NCI-H526 (cell line): ENCODE results near the gene SLFN14.
"Not testable (repeated sequence)": the region's sequence is repeated elsewhere in the genome, so short reads cannot be mapped to it uniquely, and the experiment has no call there.

Experiments
- DNase-seq, 2 experiments: peaks; one replicate each; lab custom pipeline; 2025; lab: John Stamatoyannopoulos, UW

Gene SLFN14

DNA sequence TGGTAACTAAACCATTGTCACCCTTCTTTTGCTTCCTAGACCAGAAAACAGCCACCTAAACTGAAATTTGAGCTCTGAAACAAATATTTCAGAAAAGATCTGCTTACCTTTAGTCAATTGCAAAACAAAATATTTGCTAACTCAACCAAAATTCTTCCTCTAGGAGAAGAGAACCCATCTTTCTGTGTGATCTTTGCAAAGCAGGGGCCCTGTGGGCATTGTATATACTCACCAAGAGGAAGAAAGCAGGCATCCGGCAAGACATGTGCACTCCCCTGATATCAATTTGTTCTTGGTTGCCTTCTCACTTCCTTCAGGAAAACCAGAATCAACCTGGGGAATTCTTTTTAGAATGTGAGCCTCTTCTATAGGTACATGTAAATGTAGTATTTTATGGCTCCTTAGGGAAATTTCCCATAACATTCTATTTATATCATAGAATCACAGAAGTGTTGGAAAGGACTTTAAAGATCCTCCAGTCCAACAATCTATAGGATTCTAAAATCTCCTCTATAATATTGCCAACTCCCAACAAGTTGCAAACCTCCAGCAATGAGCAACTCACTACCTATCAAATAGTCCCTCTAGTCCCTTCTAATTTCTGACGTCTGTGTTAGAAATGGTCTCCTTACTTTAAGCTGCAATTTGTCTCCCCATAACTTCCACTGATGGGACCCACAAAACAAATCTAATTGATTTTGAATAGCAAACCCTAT, 966 bp downstream of the SLFN14 start:
- DNase-seq: no peak

GRCh38 chr17:35557353-35557752, 3.3 kb downstream of the SLFN14 start:
- DNase-seq: no peak

DNA sequence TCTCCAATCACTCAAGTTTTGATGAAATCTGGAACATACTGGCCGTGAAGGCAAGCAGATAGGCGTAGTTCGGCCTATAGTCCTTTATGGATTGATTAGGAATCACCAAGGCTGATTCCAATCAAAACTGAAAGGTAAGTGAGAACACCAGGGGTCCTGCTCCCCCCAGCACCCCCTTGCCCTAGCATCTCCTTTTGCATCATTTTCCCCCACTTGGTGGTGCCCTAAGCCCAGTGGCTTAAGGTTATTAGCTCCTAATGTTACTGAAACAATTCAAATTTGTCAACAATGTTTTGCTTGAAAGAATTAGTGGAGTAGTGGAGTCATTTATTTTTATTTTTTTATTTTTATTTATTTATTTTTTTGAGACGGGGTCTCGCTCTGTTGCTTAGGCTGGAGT, 4.9 kb downstream of the SLFN14 start:
- peak in 1 of 2 experiments; percentile 6 for DNase-seq

GRCh38 chr17:35554668-35555067, 6.0 kb downstream of the SLFN14 start:
- no peak for DNase-seq

GRCh38 chr17:35553310-35553709, 7.3 kb downstream of the SLFN14 start:
- no peak for DNase-seq

GRCh38 chr17:35548978-35549377, 11.6 kb downstream of the SLFN14 start:
- no peak for DNase-seq

DNA sequence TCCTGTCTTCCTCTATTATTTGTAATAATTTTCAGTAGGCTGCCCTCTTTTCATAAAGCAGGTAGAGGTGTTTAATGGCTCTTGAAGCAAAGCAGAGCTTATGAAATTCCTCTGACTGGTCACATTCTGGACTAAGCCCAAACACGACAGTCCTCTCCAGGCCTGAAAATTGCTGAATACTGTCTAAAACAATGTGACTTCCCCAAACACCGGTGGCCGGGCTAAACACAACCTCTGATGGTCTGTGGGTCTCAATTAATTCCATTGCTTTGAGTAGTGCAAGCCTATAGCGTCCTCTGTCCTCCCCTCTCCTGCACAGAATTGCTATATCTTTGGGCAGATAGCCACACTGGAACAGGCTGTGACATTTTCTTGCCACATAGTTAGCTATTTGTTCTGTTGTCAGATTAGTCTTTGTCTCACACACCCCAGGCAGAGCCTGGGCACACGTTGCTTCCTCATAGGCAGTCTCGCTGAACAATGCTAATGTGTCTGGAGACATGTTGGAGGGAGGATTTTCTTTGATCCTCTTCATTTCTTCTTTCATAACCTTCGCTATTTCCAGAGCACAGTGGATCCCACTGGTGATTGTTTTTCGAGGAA, 12.3 kb downstream of the SLFN14 start:
- no peak for DNase-seq

DNA sequence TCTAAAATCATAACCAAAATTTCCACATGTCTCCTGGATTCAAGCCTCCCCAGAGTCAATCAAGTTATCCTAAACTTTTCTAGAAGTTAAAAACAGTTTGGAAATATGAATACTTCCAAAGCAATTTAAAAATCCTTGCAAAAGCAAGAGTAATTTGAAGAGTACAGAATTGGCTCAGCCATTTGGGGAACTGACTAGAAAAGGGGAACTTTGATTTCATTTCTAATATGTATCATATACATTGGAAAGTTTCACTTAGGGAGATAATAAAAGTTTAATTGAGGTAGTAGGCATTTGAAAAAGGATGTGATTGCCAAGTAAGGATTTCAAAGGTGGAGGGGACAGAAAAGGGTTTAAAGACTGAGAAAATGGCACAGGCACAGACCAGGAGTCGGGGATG, 14.1 kb downstream of the SLFN14 start:
- no peak for DNase-seq

- no peak for DNase-seq
These were observed 15.5 kb downstream of the SLFN14 start for GRCh38 chr17:35545150-35545549.

DNA sequence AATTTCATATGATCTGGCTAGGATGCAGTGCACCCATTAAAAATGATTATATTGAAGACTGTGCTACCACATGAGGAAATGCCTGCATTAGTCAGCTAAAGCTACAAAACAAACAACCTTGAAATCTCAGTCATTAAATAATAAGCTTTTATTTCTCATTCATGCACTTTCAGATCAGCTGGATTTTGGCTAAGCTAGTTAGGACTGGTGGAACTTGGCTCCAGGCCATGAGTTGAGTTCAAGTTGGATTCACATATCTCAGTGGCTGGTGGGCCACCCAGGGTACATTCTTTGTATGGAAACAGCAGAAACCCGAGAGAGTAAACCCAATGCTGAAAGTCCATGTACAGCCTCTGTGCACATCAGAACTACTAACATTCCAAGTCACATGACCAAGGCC, 16.8 kb downstream of the SLFN14 start:
- DNase-seq: no peak

GRCh38 chr17:35542990-35543389, 17.6 kb downstream of the SLFN14 start:
- DNase-seq: no peak

DNA sequence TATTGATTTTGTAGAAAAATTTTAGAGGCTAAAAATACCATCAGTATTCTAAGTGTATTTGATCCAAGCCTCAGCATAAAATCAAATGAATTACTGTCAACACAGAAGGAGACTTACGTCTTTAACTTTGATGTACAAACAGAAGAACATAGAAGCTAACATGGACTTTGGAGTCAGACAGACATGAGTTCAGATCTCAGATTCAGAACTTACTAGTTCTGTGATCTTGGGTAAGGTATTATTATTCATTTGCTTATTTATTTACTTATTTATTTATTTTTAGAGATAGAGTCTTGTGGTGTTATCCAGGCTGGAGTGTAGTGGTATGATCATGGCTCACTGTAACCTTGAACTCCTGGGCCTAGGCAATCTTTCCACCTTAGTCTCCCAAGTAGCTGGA, 19.2 kb downstream of the SLFN14 start:
- no peak for DNase-seq

GRCh38 chr17:35540589-35541404, 19.8 kb downstream of the SLFN14 start:
- DNase-seq: no peak

DNA sequence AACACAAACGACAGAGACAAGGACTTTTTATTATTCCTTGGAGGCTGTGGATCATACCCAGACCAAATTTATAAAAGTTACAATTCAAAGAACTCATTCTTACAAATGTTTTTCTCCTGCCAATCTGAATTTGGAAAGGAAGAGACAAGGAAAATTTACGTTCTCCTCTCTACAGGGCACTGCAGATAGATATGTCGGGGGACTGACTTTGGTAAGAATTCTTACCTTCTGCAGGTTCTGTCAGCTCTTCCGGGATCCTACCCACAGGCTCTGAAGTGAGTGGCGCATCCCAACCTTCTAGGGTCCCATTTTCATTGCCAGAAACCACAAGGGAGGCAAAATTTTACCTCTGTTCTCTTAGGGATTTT, 21.0 kb downstream of the SLFN14 start:
- DNase-seq: no peak

DNA sequence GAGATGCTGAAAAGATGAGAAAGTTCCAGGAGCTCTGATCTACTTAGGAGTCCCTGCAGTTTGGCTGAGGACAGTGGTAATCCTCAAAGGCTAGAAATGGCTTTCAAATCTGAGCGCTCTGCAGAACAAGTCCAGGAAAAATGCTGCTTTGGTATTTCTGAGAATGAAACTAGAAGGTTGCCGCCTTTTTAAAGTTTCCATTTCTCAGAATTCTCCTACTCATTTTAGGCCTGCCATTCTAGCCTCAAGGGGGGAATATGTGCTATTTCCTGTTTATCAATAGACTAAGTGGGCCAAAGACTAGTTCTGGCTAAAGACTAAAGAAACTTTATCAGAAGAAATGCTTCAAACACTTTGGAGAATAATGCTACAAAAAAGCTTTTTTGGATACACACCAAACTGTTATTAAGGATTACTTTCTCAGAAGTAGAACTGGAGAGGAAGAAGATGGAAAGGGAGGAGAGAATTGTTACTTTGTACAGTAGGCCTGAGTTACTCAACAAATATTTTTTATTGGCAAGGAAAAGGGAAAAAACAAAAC, 22.9 kb downstream of the SLFN14 start, which contains the start of gene SLFN12L:
SLFN12L (minus strand) TSS at position 78 of the 541 bp plus-strand sequence. CDS start 15,314 bp downstream, outside the sequence.
- no peak for DNase-seq

DNA sequence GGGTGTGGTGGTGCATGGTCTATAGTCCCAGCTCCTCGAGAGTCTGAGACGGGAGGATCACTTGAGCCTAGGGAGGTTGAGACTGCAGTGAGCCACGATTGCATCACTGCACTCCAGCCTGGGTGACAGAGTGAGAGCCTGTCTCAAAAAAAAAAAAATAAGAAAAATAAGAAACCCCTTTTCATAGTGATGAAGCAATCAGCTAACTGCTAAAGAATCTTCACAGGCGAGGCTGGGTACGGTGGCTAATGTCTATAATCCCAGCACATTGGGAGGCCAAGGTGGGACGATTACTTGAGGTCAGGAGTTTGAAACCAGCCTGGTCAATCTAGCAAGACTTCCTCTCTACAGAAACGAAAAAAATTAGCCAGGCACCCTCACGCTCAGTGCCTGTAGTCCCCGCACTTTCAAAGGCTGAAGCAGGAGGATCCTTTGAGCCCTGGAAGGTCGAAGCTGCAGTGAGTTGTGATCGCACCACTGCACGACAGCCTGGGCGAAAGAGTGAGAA, 23.9 kb downstream of the SLFN14 start:
- no peak for DNase-seq

DNA sequence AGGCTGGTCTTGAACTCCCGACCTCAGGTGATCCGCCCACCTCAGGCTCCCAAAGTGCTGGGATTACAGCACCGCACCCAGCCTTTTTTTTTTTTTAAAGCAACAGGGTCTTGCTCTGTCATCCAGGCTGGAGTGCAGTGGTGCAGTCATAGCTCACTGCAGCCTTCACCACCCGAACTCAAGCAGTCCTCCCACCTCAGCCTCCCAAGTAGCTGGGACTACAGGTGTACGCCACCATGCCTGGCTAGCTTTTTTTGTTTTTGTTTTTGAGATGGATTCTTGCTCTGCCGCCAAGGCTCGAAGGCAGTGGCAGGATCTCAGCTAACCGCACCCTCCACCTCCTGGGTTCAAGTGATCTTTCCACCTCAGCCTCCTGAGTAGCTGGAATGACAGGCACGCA, 25.2 kb downstream of the SLFN14 start:
- not testable (repeated sequence) for DNase-seq

GRCh38 chr17:35534576-35535093, 26.0 kb downstream of the SLFN14 start:
- no peak for DNase-seq

DNA sequence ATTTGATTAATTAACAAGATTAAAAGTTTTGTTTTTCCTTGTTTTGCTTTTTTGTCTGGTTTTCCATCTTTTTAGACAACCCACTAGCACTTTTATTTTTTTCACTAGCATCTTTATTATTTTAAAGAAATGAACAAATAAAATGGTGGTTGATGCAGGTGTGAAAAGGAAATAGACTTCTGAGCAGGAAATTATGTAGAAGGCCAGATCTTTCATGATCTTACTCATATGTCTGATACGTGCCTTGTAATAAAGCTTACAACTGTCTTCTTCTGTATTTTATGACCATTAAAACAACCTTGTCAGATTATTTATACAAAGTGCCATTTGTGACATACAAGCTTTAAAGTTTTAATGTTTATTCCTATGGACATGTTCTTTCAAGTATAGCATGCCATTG, 29.5 kb downstream of the SLFN14 start:
- no peak for DNase-seq

DNA sequence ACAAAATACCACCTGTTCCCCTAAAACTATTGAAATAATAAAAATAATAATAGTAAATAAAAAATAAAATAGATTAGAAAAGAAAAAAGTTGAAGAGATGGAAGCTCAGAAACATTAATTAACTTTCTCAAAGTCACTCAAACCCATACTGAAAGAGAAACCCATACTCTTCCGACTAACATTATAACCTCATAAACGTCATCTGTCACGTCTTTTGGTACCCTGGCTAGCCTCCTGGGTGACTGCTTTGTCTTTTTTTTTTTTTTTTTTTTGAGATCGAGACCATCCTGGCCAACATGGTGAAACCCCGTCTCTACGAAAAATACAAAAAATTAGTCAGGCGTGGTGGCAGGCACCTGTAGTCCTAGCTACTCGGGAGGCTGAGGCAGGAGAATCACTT, 30.8 kb downstream of the SLFN14 start:
- DNase-seq: no peak

GRCh38 chr17:35529326-35529725, 31.3 kb downstream of the SLFN14 start:
- DNase-seq: not testable (repeated sequence)

GRCh38 chr17:35523296-35523695, 37.3 kb downstream of the SLFN14 start:
- DNase-seq: no peak
